Measurements from ENCODE around the gene BMP7. TPM values are rescaled to one million over a fixed set of nuclear protein-coding genes. Genes with fewer than 3 reads are reported as not detected.
"Not testable (repeated sequence)": the region's sequence is repeated elsewhere in the genome, so short reads cannot be mapped to it uniquely, and the experiment has no call there.

Gene BMP7
- polyA plus RNA-seq, 2 donors = 17.6 to 28.7 TPM

DNA sequence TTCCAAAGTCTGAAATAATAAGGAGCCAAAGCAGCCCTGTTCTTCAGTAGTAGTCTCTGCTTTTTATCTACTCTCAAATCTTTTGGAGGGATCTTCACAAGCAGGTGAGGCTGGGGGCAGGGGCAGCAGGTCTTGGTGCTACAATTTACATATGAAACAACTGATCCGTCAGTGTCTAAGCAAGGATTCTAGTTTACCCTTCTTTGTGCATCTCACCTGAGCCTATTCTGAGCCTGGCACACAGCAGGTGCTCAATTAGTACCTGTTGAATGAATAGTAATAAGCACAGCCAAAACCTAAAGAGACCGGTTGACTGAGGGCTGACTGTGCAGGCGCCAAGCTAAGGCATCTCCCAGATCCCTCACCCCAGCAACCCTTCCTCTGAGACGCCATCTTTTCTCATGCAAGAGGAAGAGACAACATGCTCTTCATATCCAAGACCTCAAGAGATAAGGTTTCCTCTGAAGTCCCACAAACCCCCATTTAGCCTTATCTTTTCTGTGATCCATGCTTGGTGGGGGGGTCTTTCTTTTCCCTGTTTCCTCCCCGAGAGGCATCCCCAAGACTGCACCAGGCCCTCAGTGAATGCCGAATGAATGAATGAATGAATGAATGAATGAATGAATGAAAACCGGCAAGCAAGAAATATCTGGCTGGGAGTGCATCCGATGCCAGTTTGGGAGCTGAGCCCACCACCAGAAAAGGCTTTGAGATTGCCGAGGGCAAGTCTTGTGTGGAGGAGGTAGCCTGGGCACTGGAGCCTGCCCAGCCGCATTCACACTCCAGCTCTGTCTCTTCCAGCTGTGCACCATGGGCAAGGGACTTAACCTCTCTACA, 2.9 kb upstream of the BMP7 start:
- H3K4me1 ChIP-seq (ENCODE audit: control insufficient read depth in 2 of 2, insufficient read depth in 2 of 2, low read length in 1 of 2) = peaks cover 0 to 1% of the 10 kb centered on the region in 2 donors
- no peak overlapping the region for H3K27ac ChIP-seq (ENCODE audit: low read depth in 2 of 2, low read length in 1 of 2)
- WGBS, 2 donors = 75 to 79% methylated on average over 10 of the region's 10 CpGs
- H3K27me3 ChIP-seq (ENCODE audit: control insufficient read depth in 1 of 2, insufficient read depth in 2 of 2, low read length in 2 of 2) = no peaks in the 10 kb centered on the region
- no peaks in the 10 kb centered on the region for H3K9me3 ChIP-seq (ENCODE audit: control insufficient read depth in 2 of 2, insufficient read depth in 1 of 2, low read depth in 1 of 2, low read length in 1 of 2)
- H3K36me3 ChIP-seq (ENCODE audit: control insufficient read depth in 2 of 2, insufficient read depth in 2 of 2, low read length in 1 of 2) = no peaks in the 10 kb centered on the region
- H3K4me3 ChIP-seq (ENCODE audit: low read depth in 1 of 2, low read length in 2 of 2) = no peak overlapping the region

GRCh38 chr20:57268399-57269076, 2.1 kb upstream of the BMP7 start:
- H3K27me3 ChIP-seq (ENCODE audit: control insufficient read depth in 1 of 2, insufficient read depth in 2 of 2, low read length in 2 of 2) = no peaks in the 10 kb centered on the region
- WGBS, 2 donors = 74 to 79% methylated on average over 8 of the region's 8 CpGs
- H3K9me3 ChIP-seq (ENCODE audit: control insufficient read depth in 2 of 2, insufficient read depth in 1 of 2, low read depth in 1 of 2, low read length in 1 of 2) = no peaks in the 10 kb centered on the region

GRCh38 chr20:57267158-57267821, 849 bp upstream of the BMP7 start:
- H3K4me3 ChIP-seq (ENCODE audit: low read depth in 1 of 2, low read length in 2 of 2) = peak overlapping the region; percentile 62 to 70

More at GRCh38 chr20:57268399-57269076, 2.1 kb upstream of the BMP7 start:
- Histone ChIP-seq H3K27ac (ENCODE audit: low read depth in 2 of 2, low read length in 1 of 2) (no peak overlapping the region), H3K4me3 (ENCODE audit: low read depth in 1 of 2, low read length in 2 of 2) (no peak overlapping the region), H3K36me3 (ENCODE audit: control insufficient read depth in 2 of 2, insufficient read depth in 2 of 2, low read length in 1 of 2) (no peaks in the 10 kb centered on the region), H3K4me1 (ENCODE audit: control insufficient read depth in 2 of 2, insufficient read depth in 2 of 2, low read length in 1 of 2) (peaks cover 0 to 2% of the 10 kb centered on the region in 2 donors)

GRCh38 chr20:57265997-57266290, 497 bp downstream of the BMP7 start:
- Histone ChIP-seq H3K4me3 (ENCODE audit: low read depth in 1 of 2, low read length in 2 of 2) (peak overlapping the region; percentile 62 to 70), H3K27ac (ENCODE audit: low read depth in 2 of 2, low read length in 1 of 2) (peak overlapping the region; percentile 1 to 12), H3K36me3 (ENCODE audit: control insufficient read depth in 2 of 2, insufficient read depth in 2 of 2, low read length in 1 of 2) (no peaks in the 10 kb centered on the region), H3K4me1 (ENCODE audit: control insufficient read depth in 2 of 2, insufficient read depth in 2 of 2, low read length in 1 of 2) (peaks cover 2 to 4% of the 10 kb centered on the region in 2 donors), H3K9me3 (ENCODE audit: control insufficient read depth in 2 of 2, insufficient read depth in 1 of 2, low read depth in 1 of 2, low read length in 1 of 2) (no peaks in the 10 kb centered on the region), H3K27me3 (ENCODE audit: control insufficient read depth in 1 of 2, insufficient read depth in 2 of 2, low read length in 2 of 2) (no peaks in the 10 kb centered on the region)
- 1% methylated on average over 25 to 39 of the region's 39 CpGs for WGBS, 2 donors

More at GRCh38 chr20:57267158-57267821, 849 bp upstream of the BMP7 start:
- Histone ChIP-seq H3K27ac (ENCODE audit: low read depth in 2 of 2, low read length in 1 of 2) (no peak overlapping the region), H3K36me3 (ENCODE audit: control insufficient read depth in 2 of 2, insufficient read depth in 2 of 2, low read length in 1 of 2) (no peaks in the 10 kb centered on the region), H3K4me1 (ENCODE audit: control insufficient read depth in 2 of 2, insufficient read depth in 2 of 2, low read length in 1 of 2) (peaks cover 0 to 2% of the 10 kb centered on the region in 2 donors), H3K9me3 (ENCODE audit: control insufficient read depth in 2 of 2, insufficient read depth in 1 of 2, low read depth in 1 of 2, low read length in 1 of 2) (no peaks in the 10 kb centered on the region), H3K27me3 (ENCODE audit: control insufficient read depth in 1 of 2, insufficient read depth in 2 of 2, low read length in 2 of 2) (no peaks in the 10 kb centered on the region)
- WGBS, 2 donors = 42 to 44% methylated on average over 24 of the region's 24 CpGs

DNA sequence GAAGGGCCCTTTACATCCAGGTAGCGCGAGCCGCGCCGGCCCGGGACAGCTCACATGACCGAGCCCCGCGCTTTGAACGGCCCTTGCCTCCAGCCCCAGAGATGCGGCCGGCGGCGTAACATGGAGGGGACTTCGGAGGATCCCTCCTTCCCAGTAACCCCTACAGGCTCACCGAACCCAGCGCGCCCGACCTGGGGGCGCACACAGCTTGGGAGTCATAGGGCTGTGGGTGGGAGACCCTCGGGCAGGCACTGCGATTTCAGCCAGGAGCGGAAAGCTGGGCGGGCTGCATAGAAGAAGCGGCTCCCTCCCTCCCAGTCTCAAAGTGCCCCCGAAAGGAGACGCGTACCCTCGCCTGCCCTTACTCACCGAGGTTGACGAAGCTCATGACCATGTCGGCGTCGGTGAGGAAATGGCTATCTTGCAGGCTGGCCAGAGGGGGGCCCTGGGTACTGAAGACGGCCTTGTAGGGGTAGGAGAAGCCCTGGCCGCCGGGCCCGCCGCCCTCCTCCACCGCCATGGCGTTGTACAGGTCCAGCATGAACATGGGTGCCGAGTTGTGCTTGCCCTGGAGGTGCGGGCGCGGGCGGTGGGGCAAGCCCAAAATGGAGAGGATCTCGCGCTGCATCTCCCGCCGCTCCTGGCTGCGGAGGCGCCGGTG, 975 bp downstream of the BMP7 start:
- H3K4me3 ChIP-seq (ENCODE audit: low read depth in 1 of 2, low read length in 2 of 2) = peak overlapping the region; percentile 62 to 70

DNA sequence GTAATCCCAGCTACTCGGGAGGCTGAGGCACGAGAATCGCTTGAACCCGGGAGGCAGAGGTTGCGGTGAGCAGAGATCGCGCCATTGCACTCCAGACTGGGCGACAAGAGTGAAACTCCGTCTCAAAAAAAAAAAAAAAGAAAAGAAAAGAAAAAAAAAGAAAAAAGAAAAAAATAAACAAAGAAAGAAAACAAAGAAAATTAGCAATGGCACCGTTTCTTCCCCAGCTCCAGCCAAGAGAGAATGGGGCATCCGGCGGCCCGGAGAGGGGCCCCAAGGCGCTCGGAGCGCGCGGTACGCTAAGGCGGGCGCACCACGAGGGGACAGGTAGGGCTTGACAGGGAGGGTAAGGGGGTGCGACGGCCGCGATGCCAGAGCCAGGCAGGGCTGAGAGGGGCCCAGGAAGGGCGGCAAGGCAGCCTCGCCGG, 1.5 kb downstream of the BMP7 start:
- H3K36me3 ChIP-seq (ENCODE audit: control insufficient read depth in 2 of 2, insufficient read depth in 2 of 2, low read length in 1 of 2); H3K27me3 ChIP-seq (ENCODE audit: control insufficient read depth in 1 of 2, insufficient read depth in 2 of 2, low read length in 2 of 2); H3K9me3 ChIP-seq (ENCODE audit: control insufficient read depth in 2 of 2, insufficient read depth in 1 of 2, low read depth in 1 of 2, low read length in 1 of 2); H3K4me1 ChIP-seq (ENCODE audit: control insufficient read depth in 2 of 2, insufficient read depth in 2 of 2, low read length in 1 of 2): not testable (repeated sequence)
- Histone ChIP-seq H3K27ac (ENCODE audit: low read depth in 2 of 2, low read length in 1 of 2) (peak overlapping the region; percentile 33 to 69), H3K4me3 (ENCODE audit: low read depth in 1 of 2, low read length in 2 of 2) (peak overlapping the region; percentile 62 to 70)
- 6 to 7% methylated on average over 29 of the region's 29 CpGs for WGBS, 2 donors

More for the DNA sequence above, 975 bp downstream of the BMP7 start:
- Histone ChIP-seq H3K9me3 (ENCODE audit: control insufficient read depth in 2 of 2, insufficient read depth in 1 of 2, low read depth in 1 of 2, low read length in 1 of 2) (no peaks in the 10 kb centered on the region), H3K36me3 (ENCODE audit: control insufficient read depth in 2 of 2, insufficient read depth in 2 of 2, low read length in 1 of 2) (no peaks in the 10 kb centered on the region), H3K27me3 (ENCODE audit: control insufficient read depth in 1 of 2, insufficient read depth in 2 of 2, low read length in 2 of 2) (no peaks in the 10 kb centered on the region), H3K4me1 (ENCODE audit: control insufficient read depth in 2 of 2, insufficient read depth in 2 of 2, low read length in 1 of 2) (peaks cover 2 to 8% of the 10 kb centered on the region in 2 donors), H3K27ac (ENCODE audit: low read depth in 2 of 2, low read length in 1 of 2) (peak overlapping the region; percentile 33 to 69)
- WGBS, 2 donors = 2 to 4% methylated on average over 53 of the region's 53 CpGs

DNA sequence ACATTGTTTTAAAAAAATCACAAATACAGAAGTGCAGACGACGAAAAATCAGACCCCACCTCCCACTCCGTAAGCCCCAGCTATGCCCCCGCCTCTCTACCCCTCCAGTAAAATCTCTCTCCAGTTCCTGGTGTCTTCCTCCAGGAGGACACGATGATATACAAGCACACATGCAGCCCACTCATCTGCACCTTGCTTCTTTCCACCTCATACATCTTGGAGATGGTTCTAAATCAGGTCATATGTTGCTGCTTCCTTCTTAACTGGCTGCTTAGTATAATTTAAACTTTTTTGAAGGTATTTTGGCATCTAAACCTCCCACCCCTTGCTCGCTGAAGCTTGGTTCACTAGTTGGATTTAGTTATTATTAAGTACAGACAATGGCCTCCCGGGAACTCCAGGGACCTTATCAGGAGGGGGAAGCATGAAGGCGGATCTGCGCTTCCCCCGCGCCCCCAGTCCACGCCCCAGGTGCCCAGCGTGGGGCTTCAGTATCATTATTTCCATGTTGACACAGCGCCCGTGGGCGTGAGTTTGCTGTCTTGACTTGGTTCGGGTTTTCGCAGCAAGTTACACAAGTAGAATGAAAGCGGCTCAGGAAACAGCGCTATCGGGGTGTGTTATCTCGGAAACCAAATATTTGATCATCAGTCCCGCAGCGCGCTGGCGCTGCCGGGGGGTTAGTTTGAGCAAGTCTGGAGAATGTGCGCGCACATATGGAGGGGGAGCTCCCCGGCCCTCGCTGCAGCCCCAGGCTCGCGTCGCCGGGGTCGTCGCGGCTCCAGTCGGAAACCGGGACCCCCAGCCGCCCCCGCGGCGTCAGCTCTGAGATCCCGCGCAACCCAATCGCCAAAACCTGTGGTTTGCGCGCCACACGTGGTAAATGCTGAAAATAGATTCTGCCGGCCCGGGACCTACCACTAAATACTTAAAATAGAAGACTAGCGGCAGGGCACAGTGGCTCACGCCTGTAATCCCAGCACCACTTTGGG, 2.3 kb downstream of the BMP7 start:
- Histone ChIP-seq H3K27me3 (ENCODE audit: control insufficient read depth in 1 of 2, insufficient read depth in 2 of 2, low read length in 2 of 2) (no peaks in the 10 kb centered on the region), H3K9me3 (ENCODE audit: control insufficient read depth in 2 of 2, insufficient read depth in 1 of 2, low read depth in 1 of 2, low read length in 1 of 2) (no peaks in the 10 kb centered on the region), H3K4me3 (ENCODE audit: low read depth in 1 of 2, low read length in 2 of 2) (peak overlapping the region; percentile 45 to 62), H3K27ac (ENCODE audit: low read depth in 2 of 2, low read length in 1 of 2) (peak overlapping the region; percentile 55 to 65), H3K4me1 (ENCODE audit: control insufficient read depth in 2 of 2, insufficient read depth in 2 of 2, low read length in 1 of 2) (peaks cover 5 to 8% of the 10 kb centered on the region in 2 donors), H3K36me3 (ENCODE audit: control insufficient read depth in 2 of 2, insufficient read depth in 2 of 2, low read length in 1 of 2) (no peaks in the 10 kb centered on the region)
- 9% methylated on average over 54 of the region's 54 CpGs for WGBS, 2 donors

- H3K9me3 ChIP-seq (ENCODE audit: control insufficient read depth in 2 of 2, insufficient read depth in 1 of 2, low read depth in 1 of 2, low read length in 1 of 2) = no peaks in the 10 kb centered on the region
- H3K4me3 ChIP-seq (ENCODE audit: low read depth in 1 of 2, low read length in 2 of 2) = peak overlapping the region in 1 of 2 donors; percentile 62
- WGBS, 2 donors = 36 to 47% methylated on average over 10 of the region's 10 CpGs
- peaks cover 5 to 10% of the 10 kb centered on the region in 2 donors for H3K4me1 ChIP-seq (ENCODE audit: control insufficient read depth in 2 of 2, insufficient read depth in 2 of 2, low read length in 1 of 2)
- no peaks in the 10 kb centered on the region for H3K27me3 ChIP-seq (ENCODE audit: control insufficient read depth in 1 of 2, insufficient read depth in 2 of 2, low read length in 2 of 2)
- peak overlapping the region in 1 of 2 donors; percentile 55 for H3K27ac ChIP-seq (ENCODE audit: low read depth in 2 of 2, low read length in 1 of 2)
- H3K36me3 ChIP-seq (ENCODE audit: control insufficient read depth in 2 of 2, insufficient read depth in 2 of 2, low read length in 1 of 2) = no peaks in the 10 kb centered on the region
Measured at GRCh38 chr20:57262784-57263609, 3.4 kb downstream of the BMP7 start.

Measured in esophagus (tissue), 2 donors.